Myocyte (in vitro differentiated cells): ENCODE data around the gene GAST. TPM values are rescaled to one million over a fixed set of nuclear protein-coding genes. Genes with fewer than 3 reads are reported as not detected.

Source experiments
- DNase-seq: peaks from one replicate; pipeline ENCODE4 v3.0.0-alpha.2; 2012; ENCODE audit warnings: low read depth
- total RNA-seq: library from RNA; depleted of rRNA; stranded (reverse); fragments of >200 nt; gene quantifications from 2 replicates; pipeline ENCODE4 v1.2.3, GENCODE V29; 2014

GAST gene
- total RNA-seq, 1 donor from 2014 or later, result not detected

- DNase-seq, result no peak
Observed at GRCh38 chr17:41738801-41739112, 26.6 kb downstream of the GAST start.

DNA sequence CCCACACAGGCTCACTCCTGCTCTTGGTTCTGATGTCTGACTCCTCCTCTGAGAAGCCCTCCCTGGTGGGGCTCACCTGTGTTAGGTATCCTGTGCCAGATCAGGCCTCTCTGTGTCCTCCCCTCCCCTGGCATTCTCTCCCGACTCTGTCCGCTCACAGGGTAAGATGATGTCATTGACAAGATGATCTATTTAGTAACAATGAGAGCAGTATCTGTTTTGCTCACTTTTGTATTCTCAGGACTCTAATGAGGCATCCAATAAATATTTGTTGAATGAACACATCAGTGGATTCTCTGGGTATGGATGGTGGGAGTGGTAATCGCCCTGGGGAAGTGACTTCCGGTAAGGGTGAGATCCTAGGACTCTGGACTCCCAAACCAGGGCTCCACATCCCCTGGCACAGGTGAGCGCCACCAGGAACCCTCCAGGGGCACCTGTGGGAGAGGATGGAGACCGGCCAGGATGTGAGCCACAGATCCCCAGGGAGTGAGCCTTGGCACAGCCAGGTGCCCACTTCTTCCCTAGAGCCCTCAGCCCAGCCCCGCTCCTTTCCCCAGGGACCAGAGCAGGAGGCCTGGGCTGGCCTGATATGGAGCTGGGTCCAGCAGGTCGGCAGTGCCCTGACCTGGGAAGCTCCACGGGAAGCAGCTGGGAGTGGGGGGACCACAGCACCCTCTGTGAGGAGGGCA lies 27.7 kb downstream of the GAST start:
- DNase-seq, result no peak

DNA sequence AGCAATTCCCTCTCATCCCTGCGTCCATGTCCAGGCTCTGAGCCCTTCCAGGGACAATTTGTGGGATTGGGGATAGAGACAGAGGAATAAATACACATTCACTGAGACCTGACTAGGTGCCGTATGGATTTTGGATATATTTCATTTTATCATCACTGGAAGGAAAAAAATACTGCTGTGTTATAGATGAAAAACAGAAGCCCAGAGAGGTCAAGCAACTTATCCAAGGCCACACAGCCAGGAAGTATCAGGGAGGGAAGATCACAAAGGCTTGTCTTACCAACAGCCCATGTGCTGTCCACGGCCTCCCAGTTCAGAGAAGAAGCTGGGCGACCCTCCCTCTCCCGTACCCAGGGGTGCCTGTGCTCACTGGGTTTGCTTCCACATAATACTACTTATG lies 28.4 kb downstream of the GAST start:
- no peak for DNase-seq

DNA sequence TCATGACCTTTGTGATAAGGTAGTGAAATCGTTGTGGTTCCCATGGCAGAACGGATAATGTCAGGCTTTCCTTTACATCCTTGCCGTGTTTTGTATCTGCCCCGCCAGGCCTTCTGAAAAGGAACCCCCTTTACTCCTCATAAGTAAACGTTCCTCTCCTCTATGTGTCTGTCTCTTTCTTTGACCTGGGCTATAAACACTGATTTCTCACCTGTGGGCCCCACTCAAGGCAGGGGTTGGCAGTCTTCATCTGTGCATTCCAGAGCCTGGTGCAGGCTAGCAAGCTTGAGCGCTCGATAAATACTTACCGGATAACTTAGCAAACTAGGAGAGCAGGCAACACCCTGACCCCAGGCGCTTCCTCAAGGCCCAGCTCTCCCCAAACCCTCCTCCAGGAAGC lies 29.6 kb downstream of the GAST start:
- DNase-seq, result no peak

DNA sequence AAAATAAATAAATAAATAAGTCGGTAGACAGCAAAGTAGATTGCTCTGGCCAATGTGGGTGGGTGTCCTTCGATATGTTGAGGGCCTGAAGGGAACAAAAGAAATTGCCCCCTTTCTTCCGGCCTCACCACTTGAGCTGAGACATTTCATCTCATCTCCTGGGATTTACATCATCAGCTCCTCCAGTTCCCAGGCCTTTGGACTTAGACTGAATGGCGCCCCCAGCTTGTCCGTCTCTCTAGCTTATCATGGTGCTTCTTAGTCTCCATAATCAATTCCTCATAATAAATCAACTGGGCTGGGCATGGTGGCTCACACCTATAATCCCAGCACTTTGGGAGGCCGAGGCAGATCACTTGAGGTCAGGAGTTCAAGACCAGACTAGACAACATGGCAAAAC lies 36.1 kb downstream of the GAST start:
- no peak for DNase-seq

- no peak for DNase-seq
Observed at GRCh38 chr17:41750862-41751261, 38.7 kb downstream of the GAST start.

- DNase-seq, result no peak
Observed at GRCh38 chr17:41751288-41751687, 39.2 kb downstream of the GAST start.

- DNase-seq, result no peak
Observed at GRCh38 chr17:41754066-41754465, 41.9 kb downstream of the GAST start.

GRCh38 chr17:41758601-41759000 lies 46.5 kb downstream of the GAST start:
- no peak for DNase-seq

- no peak for DNase-seq
Observed at GRCh38 chr17:41760878-41761277, 48.7 kb downstream of the GAST start.

- no peak for DNase-seq
Observed at GRCh38 chr17:41762391-41762790, 50.3 kb downstream of the GAST start.

DNA sequence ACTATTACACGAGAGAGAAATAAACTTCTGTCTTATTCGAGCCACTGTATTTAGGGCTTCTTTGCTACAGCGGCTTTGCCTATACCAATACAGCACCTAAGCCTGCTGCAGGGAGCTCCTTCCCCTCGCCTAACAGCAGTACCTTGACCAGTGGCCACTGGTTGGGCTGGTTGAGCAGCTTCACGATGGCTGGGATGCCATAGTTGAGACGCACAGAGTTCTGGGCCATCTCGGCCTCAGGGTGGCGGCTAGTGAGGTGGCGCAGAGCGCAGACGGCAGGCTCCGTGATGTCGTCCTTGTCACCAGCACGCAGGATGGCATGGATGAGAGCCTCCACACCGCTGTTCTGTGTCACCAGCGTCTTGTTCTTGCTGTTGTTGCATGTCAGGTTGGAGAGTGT lies 50.7 kb downstream of the GAST start:
- DNase-seq, result no peak

DNA sequence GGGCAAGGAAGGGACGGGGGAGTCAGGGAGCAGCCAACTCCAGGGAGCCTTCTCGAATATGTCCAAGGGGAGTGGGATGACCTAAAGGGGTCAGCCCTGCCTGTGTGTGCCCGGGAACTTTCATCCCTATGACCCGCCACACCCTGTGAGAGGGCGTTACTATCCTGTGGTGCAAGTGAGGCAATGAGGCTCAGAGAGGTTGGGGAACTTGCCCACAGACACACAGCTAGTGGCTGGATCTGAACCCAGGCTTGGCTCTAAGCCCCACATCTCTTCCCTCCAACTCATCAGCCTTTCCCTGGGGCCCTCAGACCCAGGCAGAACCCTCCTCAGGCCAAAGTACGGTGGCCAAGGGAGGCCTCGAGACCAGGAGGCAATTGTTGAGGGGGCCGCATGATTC lies 51.2 kb downstream of the GAST start:
- no peak for DNase-seq

Other genes with a start within 250 kb of the GAST start
- gene KRT32, start 244.9 kb upstream of the GAST start, total RNA-seq, result not detected in 2 replicates
- gene KRT35, start 231.2 kb upstream of the GAST start, total RNA-seq, result not detected in 2 replicates
- gene KRT36, start 222.4 kb upstream of the GAST start, total RNA-seq, result not detected in 2 replicates
- not detected in 2 replicates for gene KRT13, start 206.7 kb upstream of the GAST start, total RNA-seq
- not detected in 2 replicates for gene KRT15, start 193.4 kb upstream of the GAST start, total RNA-seq
- not detected in 2 replicates for gene KRT19, start 184.0 kb upstream of the GAST start, total RNA-seq
- not detected in 2 replicates for gene KRT9, start 140.3 kb upstream of the GAST start, total RNA-seq
- not detected in 2 replicates for gene KRT14, start 125.4 kb upstream of the GAST start, total RNA-seq
- not detected in 2 replicates for gene KRT16, start 99.6 kb upstream of the GAST start, total RNA-seq
- gene KRT17, start 87.8 kb upstream of the GAST start, total RNA-seq, result 0.32 and 2.4 TPM in 2 replicates
- 78.1 and 112 TPM in 2 replicates for gene EIF1, start 23.4 kb upstream of the GAST start, total RNA-seq
- gene HAP1, start 22.3 kb downstream of the GAST start, total RNA-seq, result 0.16 TPM in 1 of 2 replicates, not detected in the other
- 0.51 and 0.78 TPM in 2 replicates for gene JUP, start 74.4 kb downstream of the GAST start, total RNA-seq
- gene P3H4, start 99.6 kb downstream of the GAST start, total RNA-seq, result 98.8 and 115 TPM in 2 replicates
- gene FKBP10, start 100.7 kb downstream of the GAST start, total RNA-seq, result 164 and 174 TPM in 2 replicates
- gene NT5C3B, start 123.9 kb downstream of the GAST start, total RNA-seq, result 45.4 and 49.2 TPM in 2 replicates
- 1.3 TPM in 1 of 2 replicates, not detected in the other for gene KLHL10, start 125.5 kb downstream of the GAST start, total RNA-seq
- 10.9 and 13.7 TPM in 2 replicates for gene KLHL11, start 153.1 kb downstream of the GAST start, total RNA-seq
- gene ACLY, start 206.6 kb downstream of the GAST start, total RNA-seq, result 107 and 165 TPM in 2 replicates
- 0.57 and 1.8 TPM in 2 replicates for gene ODAD4, start 218.3 kb downstream of the GAST start, total RNA-seq